ENCODE results near the gene LILRA5.
A peak's percentile ranks its signal among the peaks of the same experiment; 100 is the strongest.
"Not testable (repeated sequence)": the region's sequence is repeated elsewhere in the genome, so short reads cannot be mapped to it uniquely, and the experiment has no call there.

LILRA5 gene

DNA sequence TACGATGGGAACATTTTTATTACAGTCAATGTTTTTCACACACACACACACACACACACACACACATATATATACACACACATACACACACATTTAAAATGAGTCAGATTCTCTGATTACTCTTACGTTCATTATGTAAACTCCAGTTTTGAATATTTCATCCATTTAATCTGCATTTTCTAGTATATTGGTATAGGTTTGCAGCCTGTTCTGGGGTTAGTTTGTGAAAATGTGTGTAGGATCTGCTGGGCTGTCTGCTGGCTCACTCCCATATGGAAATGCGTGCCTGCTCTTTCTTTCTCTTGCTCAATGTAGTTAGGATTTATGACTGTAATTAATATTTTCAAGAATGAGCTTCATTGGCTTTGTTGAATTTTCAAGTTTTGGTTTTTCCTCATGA, 39.1 kb downstream of the LILRA5 start:
- Histone ChIP-seq H3K27me3 (peaks cover 0 to 12% of the 10 kb centered on the region in 2 donors), H3K36me3 (no peaks in the 10 kb centered on the region), H3K4me1 (no peaks in the 10 kb centered on the region), H3K9me3 (no peaks in the 10 kb centered on the region), H3K27ac (no peak overlapping the region), H3K4me3 (no peak overlapping the region)
- intact Hi-C loops (cut with DNase I; ENCODE audit: low total_unique reads) = no loop called here
- DNase-seq = no peak
- TF ChIP-seq, protein P1, sequence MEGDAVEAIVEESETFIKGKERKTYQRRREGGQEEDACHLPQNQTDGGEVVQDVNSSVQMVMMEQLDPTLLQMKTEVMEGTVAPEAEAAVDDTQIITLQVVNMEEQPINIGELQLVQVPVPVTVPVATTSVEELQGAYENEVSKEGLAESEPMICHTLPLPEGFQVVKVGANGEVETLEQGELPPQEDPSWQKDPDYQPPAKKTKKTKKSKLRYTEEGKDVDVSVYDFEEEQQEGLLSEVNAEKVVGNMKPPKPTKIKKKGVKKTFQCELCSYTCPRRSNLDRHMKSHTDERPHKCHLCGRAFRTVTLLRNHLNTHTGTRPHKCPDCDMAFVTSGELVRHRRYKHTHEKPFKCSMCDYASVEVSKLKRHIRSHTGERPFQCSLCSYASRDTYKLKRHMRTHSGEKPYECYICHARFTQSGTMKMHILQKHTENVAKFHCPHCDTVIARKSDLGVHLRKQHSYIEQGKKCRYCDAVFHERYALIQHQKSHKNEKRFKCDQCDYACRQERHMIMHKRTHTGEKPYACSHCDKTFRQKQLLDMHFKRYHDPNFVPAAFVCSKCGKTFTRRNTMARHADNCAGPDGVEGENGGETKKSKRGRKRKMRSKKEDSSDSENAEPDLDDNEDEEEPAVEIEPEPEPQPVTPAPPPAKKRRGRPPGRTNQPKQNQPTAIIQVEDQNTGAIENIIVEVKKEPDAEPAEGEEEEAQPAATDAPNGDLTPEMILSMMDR (IDR thresholded peaks at IDR 0.05) = no peak

GRCh38 chr19:54272181-54272580, 40.8 kb downstream of the LILRA5 start:
- intact Hi-C loops (cut with DNase I; ENCODE audit: low total_unique reads); H3K27ac ChIP-seq; H3K4me1 ChIP-seq; DNase-seq; H3K9me3 ChIP-seq; H3K36me3 ChIP-seq; H3K27me3 ChIP-seq; H3K4me3 ChIP-seq: not testable (repeated sequence)

DNA sequence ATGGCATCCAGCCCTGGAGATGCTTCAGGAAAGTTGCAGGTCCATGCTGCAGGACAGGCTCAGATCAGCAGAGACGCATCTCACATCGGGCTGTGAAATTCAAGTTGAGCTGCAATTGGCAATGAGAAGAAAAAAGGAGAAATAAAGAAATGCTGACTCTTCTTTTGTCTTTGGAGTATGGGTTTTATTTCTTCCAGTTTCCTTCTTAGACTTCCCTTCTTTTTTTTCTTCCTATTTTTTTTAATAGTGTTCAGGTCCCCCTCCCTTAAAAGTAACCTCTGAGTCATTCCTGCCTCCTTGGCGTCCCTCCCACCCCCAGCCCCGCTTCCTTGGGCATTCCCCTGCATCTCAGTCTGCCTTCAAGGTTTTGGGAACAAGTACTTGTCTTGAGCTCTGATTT, 41.4 kb downstream of the LILRA5 start:
- DNase-seq; H3K27ac ChIP-seq; H3K36me3 ChIP-seq; H3K9me3 ChIP-seq; intact Hi-C loops (cut with DNase I; ENCODE audit: low total_unique reads); H3K4me3 ChIP-seq; H3K4me1 ChIP-seq; H3K27me3 ChIP-seq: not testable (repeated sequence)

DNA sequence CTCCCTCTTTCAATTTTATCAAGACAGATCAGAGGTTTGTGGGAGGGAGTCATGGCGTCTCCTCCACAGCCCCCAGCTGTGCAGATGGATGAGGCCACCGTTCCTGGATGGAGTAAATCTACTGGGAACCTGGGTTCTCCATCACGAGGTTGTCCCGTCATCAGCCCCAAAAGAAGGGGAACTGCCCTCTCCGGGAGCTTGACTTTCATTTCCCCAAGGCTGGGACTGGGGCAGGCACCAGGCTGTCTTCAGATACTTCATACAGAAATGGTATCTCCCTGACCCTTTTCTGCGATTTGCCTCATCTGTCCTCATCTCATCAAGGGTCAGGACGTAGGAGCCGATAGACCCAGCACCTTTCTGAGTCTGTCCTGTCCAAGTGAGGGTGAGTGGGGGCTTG, 41.9 kb downstream of the LILRA5 start:
- H3K27ac ChIP-seq = no peak overlapping the region
- no peaks in the 10 kb centered on the region for H3K9me3 ChIP-seq
- H3K4me1 ChIP-seq = no peaks in the 10 kb centered on the region
- no peaks in the 10 kb centered on the region for H3K36me3 ChIP-seq
- peak in 1 of 2 donors; percentile 60 for DNase-seq
- H3K27me3 ChIP-seq = no peaks in the 10 kb centered on the region
- TF ChIP-seq, protein P1 (IDR thresholded peaks at IDR 0.05) = no peak
- intact Hi-C loops (cut with DNase I; ENCODE audit: low total_unique reads) = no loop called here
- no peak overlapping the region for H3K4me3 ChIP-seq

- H3K4me3 ChIP-seq = no peak overlapping the region
- H3K4me1 ChIP-seq = no peaks in the 10 kb centered on the region
- H3K27me3 ChIP-seq = no peaks in the 10 kb centered on the region
- H3K9me3 ChIP-seq = no peaks in the 10 kb centered on the region
- intact Hi-C loops (cut with DNase I; ENCODE audit: low total_unique reads) = no loop called here
- no peaks in the 10 kb centered on the region for H3K36me3 ChIP-seq
- no peak overlapping the region for H3K27ac ChIP-seq
- no peak for DNase-seq
- TF ChIP-seq, protein P1 (IDR thresholded peaks at IDR 0.05) = no peak
Measured at GRCh38 chr19:54268936-54269335, 44.0 kb downstream of the LILRA5 start.

DNA sequence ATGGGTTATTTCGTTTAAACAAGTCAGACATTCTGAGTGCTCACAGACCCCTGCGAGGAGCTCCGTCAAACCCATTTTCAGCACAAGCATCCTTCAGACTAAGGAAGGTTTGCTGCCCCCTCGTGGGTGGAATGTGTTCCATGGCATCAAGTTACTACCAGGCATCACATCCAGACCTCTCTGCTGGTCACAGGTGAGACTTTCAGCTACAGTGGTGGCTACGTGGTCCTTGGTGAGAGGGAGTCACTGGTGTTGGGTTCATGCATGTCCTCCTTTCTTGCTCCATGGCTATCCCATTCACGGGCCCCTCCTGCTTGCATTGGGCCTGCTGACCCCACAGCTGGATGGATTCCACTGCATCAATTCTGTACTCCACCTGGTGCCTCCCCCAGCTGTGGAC, 46.8 kb downstream of the LILRA5 start:
- TF ChIP-seq, protein P1 (IDR thresholded peaks at IDR 0.05) = peak; percentile 53 to 56
- no peaks in the 10 kb centered on the region for H3K9me3 ChIP-seq
- no peak overlapping the region for H3K27ac ChIP-seq
- no peaks in the 10 kb centered on the region for H3K27me3 ChIP-seq
- peak in 1 of 2 donors; percentile 75 for DNase-seq
- H3K36me3 ChIP-seq = no peaks in the 10 kb centered on the region
- H3K4me1 ChIP-seq = no peaks in the 10 kb centered on the region
- intact Hi-C loops (cut with DNase I; ENCODE audit: low total_unique reads) = no loop called here
- H3K4me3 ChIP-seq = no peak overlapping the region

DNA sequence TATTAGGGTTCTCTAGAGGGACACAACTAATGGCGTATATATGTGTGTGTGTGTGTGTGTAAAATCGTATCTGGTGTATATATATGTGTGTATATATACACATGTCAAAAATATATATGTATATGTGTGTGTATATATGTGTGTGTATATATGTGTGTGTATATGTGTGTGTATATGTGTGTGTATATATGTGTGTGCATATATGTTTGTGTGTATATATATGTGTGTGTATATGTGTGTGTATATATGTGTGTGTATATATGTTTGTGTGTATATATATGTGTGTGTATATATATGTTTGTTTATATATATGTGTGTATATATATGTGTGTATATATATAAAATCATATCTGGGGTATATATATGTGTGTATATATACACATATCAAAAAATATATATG, 50.5 kb downstream of the LILRA5 start:
- Histone ChIP-seq H3K36me3 (no peaks in the 10 kb centered on the region), H3K27me3 (peaks cover 0 to under 1% of the 10 kb centered on the region in 2 donors), H3K27ac (no peak overlapping the region), H3K4me1 (no peaks in the 10 kb centered on the region), H3K9me3 (no peaks in the 10 kb centered on the region), H3K4me3 (no peak overlapping the region)
- intact Hi-C loops (cut with DNase I; ENCODE audit: low total_unique reads) = no loop called here
- TF ChIP-seq, protein P1 (IDR thresholded peaks at IDR 0.05) = no peak
- DNase-seq = no peak

All from tibial artery (tissue), 4 donors.